SK-N-SH treated with all-trans-retinoic acid at 6 μM for 48 hours (cell line): ENCODE data around the gene MRRF.

Experiments
- ATAC-seq: fragments of 200-7000 bp; cut with Tn5 transposase; 3 replicates; pipeline ENCODE4 v1.9.1; 2020; ENCODE audit warnings: mild to moderate bottlenecking, moderate library complexity
- ARNTL ChIP-seq: fragments of 450-650 bp; formaldehyde crosslinking; IDR thresholded peaks from 2 replicates; pipeline ENCODE4 v1.5.0; 2020; ENCODE audit warnings: low read depth, mild to moderate bottlenecking, moderate library complexity, borderline replicate concordance
- BACH2 ChIP-seq: fragments of 250-450 bp; sonication (Bioruptor Pico); IDR thresholded peaks from 2 replicates; pipeline ENCODE4 v1.9.0; 2021; ENCODE audit warnings: mild to moderate bottlenecking, borderline replicate concordance
- CSDC2 ChIP-seq: fragments of 250-450 bp; sonication (Bioruptor Pico); IDR thresholded peaks from 2 replicates; pipeline ENCODE4 v1.5.0; 2020; ENCODE audit warnings: mild to moderate bottlenecking, moderate library complexity
- ESRRG ChIP-seq: fragments of 250-450 bp; sonication (Bioruptor Pico); IDR thresholded peaks from 2 replicates; pipeline ENCODE4 v1.6.1; 2021; ENCODE audit warnings: mild to moderate bottlenecking
- GLIS3 ChIP-seq: fragments of 250-450 bp; sonication (Bioruptor Pico); IDR thresholded peaks from 2 replicates; pipeline ENCODE4 v1.5.0; 2020; ENCODE audit warnings: mild to moderate bottlenecking, moderate library complexity
- ISL1 ChIP-seq: fragments of 250-450 bp; sonication (Bioruptor Pico); IDR thresholded peaks from 2 replicates; pipeline ENCODE4 v2.1.2; 2022; ENCODE audit warnings: mild to moderate bottlenecking, moderate library complexity
- OSR1 ChIP-seq: fragments of 250-450 bp; sonication (Bioruptor Pico); IDR thresholded peaks from 2 replicates; pipeline ENCODE4 v1.8.0; 2022; ENCODE audit warnings: moderate library complexity, mild to moderate bottlenecking, inconsistent platforms
- PPARA ChIP-seq: fragments of 250-450 bp; sonication (Bioruptor Pico); IDR thresholded peaks from 2 replicates; pipeline ENCODE4 v1.5.0; 2020; ENCODE audit warnings: mild to moderate bottlenecking, borderline replicate concordance
- RARB ChIP-seq: fragments of 250-450 bp; sonication (Bioruptor Pico); IDR thresholded peaks from 2 replicates; pipeline ENCODE4 v1.8.0; 2021; ENCODE audit warnings: mild to moderate bottlenecking, moderate library complexity
- SNAI2 ChIP-seq: fragments of 250-450 bp; sonication (Bioruptor Pico); IDR thresholded peaks from 2 replicates; pipeline ENCODE4 v1.5.0; 2020; ENCODE audit warnings: mild to moderate bottlenecking, moderate library complexity
- TCF4 ChIP-seq: fragments of 250-450 bp; sonication (Bioruptor Pico); IDR thresholded peaks from 2 replicates; pipeline ENCODE4 v1.8.0; 2021; ENCODE audit warnings: mild to moderate bottlenecking, moderate library complexity, borderline replicate concordance
- TOX ChIP-seq: fragments of 250-450 bp; sonication (Bioruptor Pico); IDR thresholded peaks from 2 replicates; pipeline ENCODE4 v1.8.0; 2021; ENCODE audit warnings: mild to moderate bottlenecking, moderate library complexity, borderline replicate concordance
- ZFP3 ChIP-seq: fragments of 250-450 bp; sonication (Bioruptor Pico); IDR thresholded peaks from 2 replicates; pipeline ENCODE4 v1.5.0; 2020; ENCODE audit warnings: mild to moderate bottlenecking, moderate library complexity
- ZFP30 ChIP-seq: fragments of 450-650 bp; formaldehyde crosslinking; IDR thresholded peaks from 2 replicates; pipeline ENCODE4 v1.5.0; 2022; ENCODE audit warnings: mild to moderate bottlenecking, moderate library complexity
- ZNF565 ChIP-seq: fragments of 450-650 bp; formaldehyde crosslinking; conservative IDR thresholded peaks from 2 replicates; pipeline ENCODE4 v1.5.0; 2020; ENCODE audit warnings: low read depth, mild to moderate bottlenecking, moderate library complexity
- ZNF70 ChIP-seq: fragments of 450-650 bp; formaldehyde crosslinking; IDR thresholded peaks from 2 replicates; pipeline ENCODE4 v1.5.0; 2020; ENCODE audit warnings: mild to moderate bottlenecking, moderate library complexity
- ZNF8 ChIP-seq: fragments of 450-650 bp; formaldehyde crosslinking; IDR thresholded peaks from 2 replicates; pipeline ENCODE4 v1.5.0; 2020; ENCODE audit warnings: mild to moderate bottlenecking, moderate library complexity
- TF ChIP-seq, protein P1 (sequence below): fragments of 250-450 bp; sonication (Bioruptor Pico); IDR thresholded peaks from 2 replicates; pipeline ENCODE4 v1.5.1; 2021; ENCODE audit warnings: mild to moderate bottlenecking, moderate library complexity
- TF ChIP-seq, protein P2 (sequence below): fragments of 250-450 bp; sonication (Bioruptor Pico); IDR thresholded peaks from 2 replicates; pipeline ENCODE4 v1.5.0; 2020; ENCODE audit warnings: mild to moderate bottlenecking, moderate library complexity
- TF ChIP-seq, protein P3 (sequence below): fragments of 250-450 bp; sonication (Bioruptor Pico); IDR thresholded peaks from 2 replicates; pipeline ENCODE4 v1.8.0; 2021; ENCODE audit warnings: low read depth, mild to moderate bottlenecking, moderate library complexity, borderline replicate concordance

MRRF gene

DNA sequence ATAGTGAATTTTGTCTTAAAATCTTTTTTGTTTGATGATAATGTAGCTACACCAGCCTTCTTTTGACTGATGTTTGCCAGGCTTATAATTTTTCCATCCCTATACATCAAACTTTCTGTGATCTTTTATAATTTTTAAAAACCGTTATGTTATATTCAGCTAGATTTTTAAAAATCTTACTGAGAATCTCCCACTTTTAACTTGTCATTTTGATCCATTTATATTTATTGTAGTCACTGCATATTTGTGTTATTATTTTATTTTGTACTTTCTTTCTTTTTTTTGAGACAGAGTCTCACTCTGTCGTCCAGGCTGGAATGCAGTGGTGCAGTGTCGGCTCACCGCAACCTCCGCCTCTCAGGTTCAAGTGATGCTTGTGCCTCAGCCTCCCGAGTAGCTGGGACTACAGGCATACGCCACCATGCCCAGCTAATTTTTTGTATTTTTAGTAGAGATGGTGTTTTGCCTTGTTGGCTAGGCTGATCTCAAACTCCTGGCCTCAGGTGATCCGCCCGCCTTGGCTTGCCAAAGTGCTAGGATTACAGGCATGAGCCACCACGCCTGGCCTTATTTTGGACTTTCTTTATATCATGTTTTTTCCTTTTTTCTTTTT, 12.7 kb downstream of the MRRF start:
- ATAC-seq = no peak
- TF ChIP-seq ISL1 = no peak
- TF ChIP-seq, protein P1, sequence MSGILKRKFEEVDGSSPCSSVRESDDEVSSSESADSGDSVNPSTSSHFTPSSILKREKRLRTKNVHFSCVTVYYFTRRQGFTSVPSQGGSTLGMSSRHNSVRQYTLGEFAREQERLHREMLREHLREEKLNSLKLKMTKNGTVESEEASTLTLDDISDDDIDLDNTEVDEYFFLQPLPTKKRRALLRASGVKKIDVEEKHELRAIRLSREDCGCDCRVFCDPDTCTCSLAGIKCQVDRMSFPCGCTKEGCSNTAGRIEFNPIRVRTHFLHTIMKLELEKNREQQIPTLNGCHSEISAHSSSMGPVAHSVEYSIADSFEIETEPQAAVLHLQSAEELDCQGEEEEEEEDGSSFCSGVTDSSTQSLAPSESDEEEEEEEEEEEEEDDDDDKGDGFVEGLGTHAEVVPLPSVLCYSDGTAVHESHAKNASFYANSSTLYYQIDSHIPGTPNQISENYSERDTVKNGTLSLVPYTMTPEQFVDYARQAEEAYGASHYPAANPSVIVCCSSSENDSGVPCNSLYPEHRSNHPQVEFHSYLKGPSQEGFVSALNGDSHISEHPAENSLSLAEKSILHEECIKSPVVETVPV = no peak
- TF ChIP-seq, all 23 proteins: peak for 0

DNA sequence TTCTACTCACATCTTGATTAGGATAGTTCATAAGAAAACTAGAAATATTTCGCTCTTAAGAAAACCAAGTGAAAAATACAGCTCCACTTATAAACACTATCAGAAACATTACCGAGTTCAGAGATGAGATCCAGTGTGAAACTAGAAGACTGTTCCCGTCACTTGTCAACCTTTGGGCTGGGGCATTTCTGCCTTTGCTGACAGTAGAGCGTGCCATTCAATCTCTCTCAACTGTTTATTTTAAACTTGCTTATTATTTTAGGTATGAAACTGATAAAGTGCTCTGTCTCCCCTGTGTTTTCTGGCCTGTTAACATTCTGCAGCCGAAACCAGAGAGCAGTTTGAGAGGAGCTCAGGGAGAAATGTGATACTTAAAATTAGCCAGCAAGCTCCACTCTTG, 16.7 kb downstream of the MRRF start:
- no peak for TF ChIP-seq PPARA
- TF ChIP-seq RARB (CRISPR knock-in tag) = no peak
- TF ChIP-seq TCF4 (CRISPR knock-in tag) = no peak
- no peak for TF ChIP-seq ZFP30 (CRISPR knock-in tag)
- TF ChIP-seq ARNTL (CRISPR knock-in tag) = no peak
- TF ChIP-seq ZNF565 (CRISPR knock-in tag) = no peak
- no peak for TF ChIP-seq BACH2 (CRISPR knock-in tag)
- TF ChIP-seq, protein P2, sequence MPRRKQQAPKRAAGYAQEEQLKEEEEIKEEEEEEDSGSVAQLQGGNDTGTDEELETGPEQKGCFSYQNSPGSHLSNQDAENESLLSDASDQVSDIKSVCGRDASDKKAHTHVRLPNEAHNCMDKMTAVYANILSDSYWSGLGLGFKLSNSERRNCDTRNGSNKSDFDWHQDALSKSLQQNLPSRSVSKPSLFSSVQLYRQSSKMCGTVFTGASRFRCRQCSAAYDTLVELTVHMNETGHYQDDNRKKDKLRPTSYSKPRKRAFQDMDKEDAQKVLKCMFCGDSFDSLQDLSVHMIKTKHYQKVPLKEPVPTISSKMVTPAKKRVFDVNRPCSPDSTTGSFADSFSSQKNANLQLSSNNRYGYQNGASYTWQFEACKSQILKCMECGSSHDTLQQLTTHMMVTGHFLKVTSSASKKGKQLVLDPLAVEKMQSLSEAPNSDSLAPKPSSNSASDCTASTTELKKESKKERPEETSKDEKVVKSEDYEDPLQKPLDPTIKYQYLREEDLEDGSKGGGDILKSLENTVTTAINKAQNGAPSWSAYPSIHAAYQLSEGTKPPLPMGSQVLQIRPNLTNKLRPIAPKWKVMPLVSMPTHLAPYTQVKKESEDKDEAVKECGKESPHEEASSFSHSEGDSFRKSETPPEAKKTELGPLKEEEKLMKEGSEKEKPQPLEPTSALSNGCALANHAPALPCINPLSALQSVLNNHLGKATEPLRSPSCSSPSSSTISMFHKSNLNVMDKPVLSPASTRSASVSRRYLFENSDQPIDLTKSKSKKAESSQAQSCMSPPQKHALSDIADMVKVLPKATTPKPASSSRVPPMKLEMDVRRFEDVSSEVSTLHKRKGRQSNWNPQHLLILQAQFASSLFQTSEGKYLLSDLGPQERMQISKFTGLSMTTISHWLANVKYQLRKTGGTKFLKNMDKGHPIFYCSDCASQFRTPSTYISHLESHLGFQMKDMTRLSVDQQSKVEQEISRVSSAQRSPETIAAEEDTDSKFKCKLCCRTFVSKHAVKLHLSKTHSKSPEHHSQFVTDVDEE (CRISPR knock-in tag) = no peak
- no peak for ATAC-seq

DNA sequence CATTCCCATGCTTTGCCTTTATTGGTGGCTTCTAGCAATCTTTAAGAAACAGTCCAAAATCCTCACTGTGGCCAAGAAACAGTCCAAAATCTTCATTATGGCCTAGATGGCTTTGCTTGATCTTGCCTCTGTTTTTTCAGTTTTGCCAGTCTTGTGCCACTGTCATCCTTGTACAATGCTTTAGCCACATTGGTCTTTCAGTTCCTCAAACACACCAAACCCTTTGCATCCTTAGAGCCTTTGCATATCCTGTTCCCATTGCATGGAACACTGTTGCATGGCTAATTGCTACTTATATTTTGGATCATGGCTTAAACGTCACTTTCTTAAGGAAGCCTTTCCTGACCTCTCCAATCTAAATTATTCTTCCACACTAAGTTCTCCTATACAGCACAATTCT, 22.1 kb downstream of the MRRF start:
- ATAC-seq = no peak
- no peak for TF ChIP-seq TOX
- no peak for TF ChIP-seq ZFP3 (CRISPR knock-in tag)
- TF ChIP-seq, protein P3, sequence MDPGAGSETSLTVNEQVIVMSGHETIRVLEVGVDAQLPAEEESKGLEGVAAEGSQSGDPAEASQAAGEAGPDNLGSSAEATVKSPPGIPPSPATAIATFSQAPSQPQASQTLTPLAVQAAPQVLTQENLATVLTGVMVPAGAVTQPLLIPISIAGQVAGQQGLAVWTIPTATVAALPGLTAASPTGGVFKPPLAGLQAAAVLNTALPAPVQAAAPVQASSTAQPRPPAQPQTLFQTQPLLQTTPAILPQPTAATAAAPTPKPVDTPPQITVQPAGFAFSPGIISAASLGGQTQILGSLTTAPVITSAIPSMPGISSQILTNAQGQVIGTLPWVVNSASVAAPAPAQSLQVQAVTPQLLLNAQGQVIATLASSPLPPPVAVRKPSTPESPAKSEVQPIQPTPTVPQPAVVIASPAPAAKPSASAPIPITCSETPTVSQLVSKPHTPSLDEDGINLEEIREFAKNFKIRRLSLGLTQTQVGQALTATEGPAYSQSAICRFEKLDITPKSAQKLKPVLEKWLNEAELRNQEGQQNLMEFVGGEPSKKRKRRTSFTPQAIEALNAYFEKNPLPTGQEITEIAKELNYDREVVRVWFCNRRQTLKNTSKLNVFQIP = no peak
- no peak for TF ChIP-seq PPARA
- no peak for TF ChIP-seq ZNF70 (CRISPR knock-in tag)
- TF ChIP-seq ESRRG (CRISPR knock-in tag) = no peak
- no peak for TF ChIP-seq ZNF565 (CRISPR knock-in tag)
- TF ChIP-seq BACH2 (CRISPR knock-in tag) = no peak
- TF ChIP-seq CSDC2 (CRISPR knock-in tag) = no peak
- TF ChIP-seq ISL1 = no peak
- TF ChIP-seq GLIS3 (CRISPR knock-in tag) = no peak
- TF ChIP-seq SNAI2 (CRISPR knock-in tag) = no peak
- TF ChIP-seq ZFP30 (CRISPR knock-in tag) = no peak
- TF ChIP-seq RARB (CRISPR knock-in tag) = no peak
- TF ChIP-seq, protein P2 (CRISPR knock-in tag) = no peak
- TF ChIP-seq, protein P1 = no peak
- TF ChIP-seq ZNF8 (CRISPR knock-in tag) = no peak
- no peak for TF ChIP-seq OSR1
- TF ChIP-seq, all 23 proteins: peak for 0
